ENCODE results near the gene ZNF273.
A peak's percentile ranks its signal among the peaks of the same experiment; 100 is the strongest.

ZNF273 gene

GRCh38 chr7:64876792-64877713 is 26.0 kb upstream of the ZNF273 start:
- DNase-seq (ENCODE audit: low read depth), result peak; percentile 49

GRCh38 chr7:64877714-64878610 is 25.1 kb upstream of the ZNF273 start:
- no peak for DNase-seq (ENCODE audit: low read depth)

GRCh38 chr7:64878684-64879083 is 24.4 kb upstream of the ZNF273 start:
- DNase-seq (ENCODE audit: low read depth), result no peak

- DNase-seq (ENCODE audit: low read depth), result no peak
Observed at GRCh38 chr7:64879086-64879730, 23.9 kb upstream of the ZNF273 start.

GRCh38 chr7:64879800-64880199 is 23.3 kb upstream of the ZNF273 start:
- no peak for DNase-seq (ENCODE audit: low read depth)

- no peak for DNase-seq (ENCODE audit: low read depth)
Observed at GRCh38 chr7:64880322-64881297, 22.5 kb upstream of the ZNF273 start.

- DNase-seq (ENCODE audit: low read depth), result no peak
Observed at GRCh38 chr7:64881461-64882287, 21.4 kb upstream of the ZNF273 start.

- no peak for DNase-seq (ENCODE audit: low read depth)
Observed at GRCh38 chr7:64882341-64883112, 20.5 kb upstream of the ZNF273 start.

GRCh38 chr7:64883113-64883905 is 19.8 kb upstream of the ZNF273 start:
- DNase-seq (ENCODE audit: low read depth), result no peak

GRCh38 chr7:64884085-64884912 is 18.8 kb upstream of the ZNF273 start:
- DNase-seq (ENCODE audit: low read depth), result no peak

GRCh38 chr7:64884913-64885370 is 18.1 kb upstream of the ZNF273 start:
- DNase-seq (ENCODE audit: low read depth), result no peak

GRCh38 chr7:64885520-64886240 is 17.4 kb upstream of the ZNF273 start:
- DNase-seq (ENCODE audit: low read depth), result no peak

GRCh38 chr7:64886956-64887545 is 16.0 kb upstream of the ZNF273 start:
- DNase-seq (ENCODE audit: low read depth), result no peak

GRCh38 chr7:64887756-64888508 is 15.1 kb upstream of the ZNF273 start:
- no peak for DNase-seq (ENCODE audit: low read depth)

GRCh38 chr7:64888561-64888900 is 14.5 kb upstream of the ZNF273 start:
- DNase-seq (ENCODE audit: low read depth), result no peak

All from T-helper 22 cell (primary cell).